Duodenal mucosa (tissue), 2 donors: ENCODE results near the gene SGMS1.
A peak's percentile ranks its signal among the peaks of the same experiment; 100 is the strongest.

Experiments used
- H3K27ac ChIP-seq: one replicate; pipeline ENCODE4 v1.7.0; 2013; ENCODE audit warnings: low read depth, low read length
- H3K27me3 ChIP-seq, 2 donors: one replicate each; pipeline ENCODE4 v1.7.0; 2013; ENCODE audit warnings: low read length in 2 of 2, control low read depth in 1 of 2; ENCODE audit not compliant: insufficient read depth in 2 of 2, control insufficient read depth in 1 of 2
- H3K36me3 ChIP-seq, 2 donors: one replicate each; pipeline ENCODE4 v1.7.0; 2013; ENCODE audit warnings: low read length in 2 of 2, control low read depth in 1 of 2; ENCODE audit not compliant: insufficient read depth in 2 of 2, control insufficient read depth in 1 of 2
- H3K4me1 ChIP-seq, 2 donors: one replicate each; pipeline ENCODE4 v1.7.0; 2013; ENCODE audit warnings: low read length in 2 of 2, control low read depth in 1 of 2; ENCODE audit not compliant: insufficient read depth in 2 of 2, control insufficient read depth in 1 of 2
- H3K4me3 ChIP-seq, 2 donors: one replicate each; pipeline ENCODE4 v1.7.0; 2013; ENCODE audit warnings: low read length in 2 of 2, low read depth in 1 of 2
- H3K9ac ChIP-seq, 2 donors: one replicate each; pipeline ENCODE4 v1.7.0; 2013; ENCODE audit warnings: low read length in 2 of 2, low read depth in 1 of 2
- H3K9me3 ChIP-seq, 2 donors: one replicate each; pipeline ENCODE4 v1.7.0; 2013; ENCODE audit warnings: low read length in 2 of 2, control low read depth in 1 of 2; ENCODE audit not compliant: control insufficient read depth in 1 of 2

The SGMS1 gene

GRCh38 chr10:50613726-50614443 is 9.9 kb downstream of the SGMS1 start:
- no peak overlapping the region for H3K9ac ChIP-seq
- H3K9me3 ChIP-seq: no peaks in the 10 kb centered on the region
- H3K4me3 ChIP-seq: no peak overlapping the region
- no peaks in the 10 kb centered on the region for H3K36me3 ChIP-seq
- no peaks in the 10 kb centered on the region for H3K4me1 ChIP-seq
- H3K27ac ChIP-seq: no peak overlapping the region
- H3K27me3 ChIP-seq: no peaks in the 10 kb centered on the region

DNA sequence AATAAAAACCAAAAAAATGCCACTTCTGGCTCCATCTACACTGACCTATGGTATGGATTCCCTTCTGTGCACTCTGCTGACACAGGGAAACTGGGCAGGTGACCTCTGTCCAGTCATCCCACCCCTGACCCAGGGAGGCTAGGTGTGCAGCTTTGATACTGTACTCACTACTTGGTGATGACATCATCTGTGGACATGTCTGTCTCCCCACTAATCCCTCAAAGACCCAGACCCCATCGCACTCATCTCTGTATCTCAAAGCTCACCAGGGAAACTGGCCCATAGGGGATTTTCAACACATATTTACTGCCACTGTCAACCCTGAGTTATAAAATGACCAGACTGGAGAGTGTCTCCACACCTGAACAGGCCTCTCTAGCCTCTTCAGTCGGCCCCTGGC is 10.6 kb downstream of the SGMS1 start:
- H3K27ac ChIP-seq: no peak overlapping the region
- H3K27me3 ChIP-seq: no peaks in the 10 kb centered on the region
- H3K4me3 ChIP-seq: no peak overlapping the region
- no peaks in the 10 kb centered on the region for H3K9me3 ChIP-seq
- peaks cover 4% of the 10 kb centered on the region in 2 donors for H3K4me1 ChIP-seq
- H3K9ac ChIP-seq: no peak overlapping the region
- H3K36me3 ChIP-seq: no peaks in the 10 kb centered on the region

DNA sequence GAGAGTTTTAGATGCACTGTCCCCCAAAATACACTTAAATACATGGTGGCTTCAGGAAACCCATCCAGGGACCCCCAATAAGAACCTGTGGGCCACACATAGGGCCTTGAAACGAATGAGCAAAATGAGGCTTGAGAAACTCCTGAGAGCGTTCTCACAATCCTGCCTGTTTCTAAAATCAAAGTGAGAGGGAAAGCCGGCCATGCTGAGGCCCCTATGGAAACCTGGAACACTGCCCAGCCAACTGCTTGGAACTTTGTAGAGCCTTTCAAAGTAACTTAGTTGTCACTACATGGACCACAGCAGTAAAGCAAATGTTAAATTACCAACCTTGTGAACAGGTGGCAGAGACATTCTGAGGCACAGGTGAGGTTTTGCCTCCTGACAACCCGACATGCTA is 13.4 kb downstream of the SGMS1 start:
- Histone ChIP-seq H3K4me1 (peaks cover 9 to 16% of the 10 kb centered on the region in 2 donors), H3K27me3 (no peaks in the 10 kb centered on the region), H3K9ac (no peak overlapping the region), H3K36me3 (no peaks in the 10 kb centered on the region), H3K4me3 (no peak overlapping the region), H3K27ac (no peak overlapping the region), H3K9me3 (no peaks in the 10 kb centered on the region)

- Histone ChIP-seq H3K9me3 (no peaks in the 10 kb centered on the region), H3K4me3 (no peak overlapping the region), H3K9ac (no peak overlapping the region), H3K4me1 (peaks cover 32 to 41% of the 10 kb centered on the region in 2 donors), H3K36me3 (no peaks in the 10 kb centered on the region), H3K27me3 (no peaks in the 10 kb centered on the region), H3K27ac (no peak overlapping the region)
These were observed 16.3 kb downstream of the SGMS1 start for GRCh38 chr10:50607356-50607925.

DNA sequence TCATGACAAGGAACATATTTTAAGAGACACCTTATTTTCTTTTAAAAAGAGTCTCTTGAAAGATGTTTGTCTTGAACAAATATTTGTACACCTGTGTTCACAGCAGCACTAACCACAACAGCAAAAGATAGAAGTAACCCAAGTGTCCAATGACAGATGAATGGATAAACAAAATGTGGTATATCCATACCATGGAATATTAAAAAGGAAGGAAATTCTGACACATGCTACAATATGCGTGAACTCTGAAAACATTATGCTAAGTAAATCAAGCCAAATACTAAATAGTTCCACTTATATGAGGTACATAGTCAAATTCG is 17.8 kb downstream of the SGMS1 start:
- H3K9me3 ChIP-seq: no peaks in the 10 kb centered on the region
- no peaks in the 10 kb centered on the region for H3K27me3 ChIP-seq
- H3K27ac ChIP-seq: no peak overlapping the region
- H3K36me3 ChIP-seq: no peaks in the 10 kb centered on the region
- no peak overlapping the region for H3K4me3 ChIP-seq
- H3K9ac ChIP-seq: no peak overlapping the region
- H3K4me1 ChIP-seq: peaks cover 32 to 45% of the 10 kb centered on the region in 2 donors

GRCh38 chr10:50605269-50605950 is 18.3 kb downstream of the SGMS1 start:
- Histone ChIP-seq H3K4me3 (no peak overlapping the region), H3K27ac (peak overlapping the region; percentile 8)

DNA sequence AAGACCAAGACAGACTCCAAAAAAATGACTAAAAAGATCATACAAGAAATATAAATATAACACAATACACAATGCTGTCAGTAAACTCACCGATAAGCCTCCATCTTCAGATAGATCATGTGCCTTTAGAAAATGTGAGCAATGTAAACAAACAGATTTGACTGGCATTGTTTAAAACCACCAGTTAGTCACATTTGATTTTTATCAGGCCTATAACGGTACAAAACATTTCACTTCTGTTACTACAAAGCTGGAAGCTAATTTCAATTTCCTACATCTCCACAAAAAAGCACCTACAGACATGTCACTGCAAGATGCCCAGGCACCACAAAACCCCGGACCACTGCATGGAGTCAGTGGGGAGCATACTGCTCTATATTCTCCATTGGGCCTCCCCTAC is 18.9 kb downstream of the SGMS1 start:
- peak overlapping the region; percentile 8 for H3K27ac ChIP-seq
- H3K9ac ChIP-seq: no peak overlapping the region
- no peaks in the 10 kb centered on the region for H3K36me3 ChIP-seq
- H3K9me3 ChIP-seq: no peaks in the 10 kb centered on the region
- H3K27me3 ChIP-seq: no peaks in the 10 kb centered on the region
- H3K4me1 ChIP-seq: peaks cover 32 to 45% of the 10 kb centered on the region in 2 donors
- H3K4me3 ChIP-seq: no peak overlapping the region

More at GRCh38 chr10:50605269-50605950, 18.3 kb downstream of the SGMS1 start:
- no peaks in the 10 kb centered on the region for H3K27me3 ChIP-seq
- no peak overlapping the region for H3K9ac ChIP-seq
- H3K36me3 ChIP-seq: no peaks in the 10 kb centered on the region
- H3K9me3 ChIP-seq: no peaks in the 10 kb centered on the region
- H3K4me1 ChIP-seq: peaks cover 32 to 45% of the 10 kb centered on the region in 2 donors

- Histone ChIP-seq H3K4me3 (peak overlapping the region in 1 of 2 donors; percentile 11), H3K4me1 (peaks cover 32 to 45% of the 10 kb centered on the region in 2 donors)
These were observed 19.6 kb downstream of the SGMS1 start for GRCh38 chr10:50604049-50604640.

GRCh38 chr10:50603151-50603850 is 20.5 kb downstream of the SGMS1 start:
- H3K4me1 ChIP-seq: peaks cover 30 to 41% of the 10 kb centered on the region in 2 donors
- H3K9me3 ChIP-seq: no peaks in the 10 kb centered on the region
- no peaks in the 10 kb centered on the region for H3K36me3 ChIP-seq
- H3K27me3 ChIP-seq: no peaks in the 10 kb centered on the region
- H3K27ac ChIP-seq: no peak overlapping the region
- no peak overlapping the region for H3K4me3 ChIP-seq
- no peak overlapping the region for H3K9ac ChIP-seq

More at GRCh38 chr10:50604049-50604640, 19.6 kb downstream of the SGMS1 start:
- H3K27me3 ChIP-seq: no peaks in the 10 kb centered on the region
- no peak overlapping the region for H3K27ac ChIP-seq
- H3K9me3 ChIP-seq: no peaks in the 10 kb centered on the region
- H3K9ac ChIP-seq: no peak overlapping the region
- no peaks in the 10 kb centered on the region for H3K36me3 ChIP-seq
